ENCODE data around the gene CCDC174.
"Not testable (repeated sequence)": the region's sequence is repeated elsewhere in the genome, so short reads cannot be mapped to it uniquely, and the experiment has no call there.

Gene CCDC174

GRCh38 chr3:14608298-14608697, 43.3 kb upstream of the CCDC174 start:
- no peak for TF ChIP-seq CTCF (IDR thresholded peaks at IDR 0.05; ENCODE audit: low read depth, low read length)
- H3K4me3 ChIP-seq (ENCODE audit: low read depth, low read length) = no peak overlapping the region

GRCh38 chr3:14609058-14609457, 42.5 kb upstream of the CCDC174 start:
- not testable (repeated sequence) for H3K4me3 ChIP-seq (ENCODE audit: low read depth, low read length)

- no peak overlapping the region for H3K4me3 ChIP-seq (ENCODE audit: low read depth, low read length)
- no peak for TF ChIP-seq CTCF (IDR thresholded peaks at IDR 0.05; ENCODE audit: low read depth, low read length)
Measured at GRCh38 chr3:14609506-14609905, 42.1 kb upstream of the CCDC174 start.

- no peak overlapping the region for H3K4me3 ChIP-seq (ENCODE audit: low read depth, low read length)
- TF ChIP-seq CTCF (IDR thresholded peaks at IDR 0.05; ENCODE audit: low read depth, low read length) = no peak
Measured at GRCh38 chr3:14609941-14610340, 41.6 kb upstream of the CCDC174 start.

GRCh38 chr3:14614189-14614588, 37.4 kb upstream of the CCDC174 start:
- no peak for TF ChIP-seq CTCF (IDR thresholded peaks at IDR 0.05; ENCODE audit: low read depth, low read length)
- H3K4me3 ChIP-seq (ENCODE audit: low read depth, low read length) = no peak overlapping the region

- no peak for TF ChIP-seq CTCF (IDR thresholded peaks at IDR 0.05; ENCODE audit: low read depth, low read length)
- no peak overlapping the region for H3K4me3 ChIP-seq (ENCODE audit: low read depth, low read length)
Measured at GRCh38 chr3:14614862-14615261, 36.7 kb upstream of the CCDC174 start.

GRCh38 chr3:14616606-14617507, 34.7 kb upstream of the CCDC174 start:
- H3K4me3 ChIP-seq (ENCODE audit: low read depth, low read length) = no peak overlapping the region
- no peak for TF ChIP-seq CTCF (IDR thresholded peaks at IDR 0.05; ENCODE audit: low read depth, low read length)

Measured in WI38 (cell line).